ENCODE measurements around the gene ANKS1B.

The ANKS1B gene

GRCh38 chr12:99959549-99960170 lies 25.1 kb downstream of the ANKS1B start:
- DNase-seq (ENCODE audit: low read depth) = no peak

DNA sequence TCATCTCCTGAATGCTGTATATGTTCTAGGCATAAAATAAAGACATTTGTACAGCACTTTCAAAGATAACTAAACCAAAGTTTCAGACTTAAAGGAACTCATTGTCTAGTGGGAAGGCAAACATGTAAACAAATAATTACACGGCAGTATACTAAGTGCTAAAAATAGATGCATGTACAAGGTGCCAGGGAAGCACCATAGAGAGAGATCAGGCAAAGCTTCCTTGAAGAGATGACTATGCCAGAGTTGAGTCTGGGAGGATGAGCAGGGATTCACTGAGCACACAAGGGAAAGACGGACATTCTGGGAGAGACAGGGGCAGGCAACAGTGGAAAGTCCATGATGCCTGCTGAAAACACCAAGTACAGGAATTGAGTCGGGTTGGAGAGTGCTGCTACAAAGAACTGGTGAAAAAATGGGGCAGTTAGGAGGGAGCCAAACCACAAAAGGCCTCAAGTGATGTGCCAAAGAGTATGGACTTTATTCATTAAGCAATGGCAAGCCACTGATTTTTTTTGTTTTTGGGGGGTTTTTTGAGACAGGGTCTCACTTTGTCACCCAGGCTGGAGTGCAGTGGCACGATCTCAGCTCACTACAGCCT lies 26.8 kb downstream of the ANKS1B start:
- DNase-seq (ENCODE audit: low read depth) = no peak

GRCh38 chr12:99954724-99955123 lies 30.0 kb downstream of the ANKS1B start:
- DNase-seq (ENCODE audit: low read depth) = no peak

- DNase-seq (ENCODE audit: low read depth) = no peak
Observed at GRCh38 chr12:99948370-99948769, 36.4 kb downstream of the ANKS1B start.

DNA sequence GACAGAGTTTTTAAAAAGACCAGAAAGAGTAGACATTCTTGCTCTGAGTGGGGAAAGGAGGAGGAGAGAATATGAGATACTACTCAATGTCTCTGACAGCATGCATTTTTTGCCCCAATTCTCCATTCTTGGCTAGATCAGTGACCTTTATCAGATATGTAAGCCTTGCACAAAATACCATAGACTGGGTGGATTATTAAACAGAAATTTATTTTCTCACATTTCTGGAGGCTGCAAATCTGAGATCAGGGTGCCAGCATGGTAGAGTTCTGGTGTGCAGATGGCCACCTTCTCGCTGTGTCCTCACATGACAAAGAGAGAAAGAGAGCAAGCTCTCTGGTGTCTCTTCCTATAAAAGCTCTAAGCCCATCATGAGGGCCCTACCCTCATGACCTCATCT lies 38.6 kb downstream of the ANKS1B start:
- DNase-seq (ENCODE audit: low read depth) = no peak

DNA sequence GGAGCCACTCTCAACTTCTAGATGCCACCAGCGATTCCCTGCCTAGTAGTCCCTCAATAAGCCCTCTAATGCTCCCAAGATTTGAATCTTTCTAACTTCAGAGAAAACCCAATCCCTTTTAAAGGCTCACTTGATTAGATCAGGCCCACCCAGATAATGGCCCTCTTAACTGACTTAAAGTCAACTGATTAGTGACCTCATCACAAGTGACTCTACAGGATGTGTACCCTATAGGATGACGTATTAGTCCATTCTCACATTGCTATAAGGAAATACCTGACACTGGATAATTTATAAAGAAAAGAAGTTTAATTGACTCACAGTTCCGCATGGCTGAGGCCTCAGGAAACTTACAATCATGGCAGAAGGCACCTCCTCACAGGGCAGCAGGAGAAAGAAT lies 49.1 kb downstream of the ANKS1B start:
- no peak for DNase-seq (ENCODE audit: low read depth)

DNA sequence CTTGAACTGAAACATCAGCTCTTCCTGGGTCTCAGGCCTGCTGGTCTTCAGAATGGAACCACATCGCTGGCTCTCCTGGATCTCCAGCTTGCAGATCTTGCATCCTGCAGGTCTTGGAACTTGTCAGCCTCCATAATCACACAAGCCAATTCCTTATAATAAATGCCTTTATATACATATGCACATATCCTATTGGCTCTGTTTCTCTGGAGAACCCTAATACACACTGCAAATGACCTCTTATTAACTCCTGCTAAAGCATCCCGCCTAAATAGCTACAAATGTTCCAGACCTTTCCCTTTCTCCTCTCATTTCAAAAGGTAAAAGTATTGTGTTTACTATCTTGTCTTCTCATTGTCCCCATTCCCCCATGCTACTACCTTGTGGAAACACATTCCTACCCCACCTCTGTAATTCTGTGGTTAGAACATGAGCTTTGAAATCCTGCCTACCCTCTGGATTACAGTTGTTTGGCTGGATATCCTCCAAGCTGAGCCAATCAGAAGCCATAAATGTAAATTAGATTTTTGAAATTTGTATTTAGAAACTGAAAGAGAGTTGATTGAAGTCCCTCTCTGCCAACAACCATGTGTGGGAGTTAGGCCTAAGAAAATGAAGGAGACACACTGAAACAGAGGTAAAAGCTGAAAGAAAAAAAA lies 58.1 kb downstream of the ANKS1B start:
- DNase-seq (ENCODE audit: low read depth) = no peak

- DNase-seq (ENCODE audit: low read depth) = no peak
Observed at GRCh38 chr12:99920353-99920960, 64.3 kb downstream of the ANKS1B start.

DNA sequence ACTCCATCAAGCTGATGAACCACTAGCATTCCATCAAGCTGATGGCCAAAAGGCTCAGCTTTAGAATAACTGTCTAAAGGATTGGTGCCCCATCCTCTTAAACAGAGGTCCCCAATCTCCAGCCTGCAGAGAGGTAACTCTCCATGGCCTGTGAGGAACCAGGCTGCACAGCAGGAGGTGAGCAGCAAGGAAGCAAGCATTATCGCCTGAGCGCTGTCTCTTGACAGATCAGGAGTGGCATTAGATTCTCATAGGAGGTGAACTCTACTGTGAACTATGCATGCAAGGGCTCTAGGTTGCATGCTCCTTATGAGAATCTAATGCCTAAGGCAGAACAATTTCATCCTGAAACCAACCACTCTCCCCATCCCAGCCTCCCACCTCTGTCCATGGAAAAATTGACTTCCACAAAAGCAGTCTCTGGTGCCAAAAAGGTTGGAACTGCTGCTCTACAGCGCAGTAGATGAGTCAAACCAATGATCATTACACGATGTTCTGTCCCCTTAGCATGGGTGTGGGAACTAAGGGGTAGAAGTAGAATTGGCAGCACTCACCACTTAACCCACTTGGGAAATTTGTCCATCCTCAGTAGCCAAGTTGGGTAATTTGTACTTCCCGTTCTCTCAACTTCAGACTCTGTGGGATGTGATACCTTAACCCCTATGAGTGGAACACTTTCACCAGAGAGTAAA lies 66.9 kb downstream of the ANKS1B start:
- DNase-seq (ENCODE audit: low read depth) = no peak

DNA sequence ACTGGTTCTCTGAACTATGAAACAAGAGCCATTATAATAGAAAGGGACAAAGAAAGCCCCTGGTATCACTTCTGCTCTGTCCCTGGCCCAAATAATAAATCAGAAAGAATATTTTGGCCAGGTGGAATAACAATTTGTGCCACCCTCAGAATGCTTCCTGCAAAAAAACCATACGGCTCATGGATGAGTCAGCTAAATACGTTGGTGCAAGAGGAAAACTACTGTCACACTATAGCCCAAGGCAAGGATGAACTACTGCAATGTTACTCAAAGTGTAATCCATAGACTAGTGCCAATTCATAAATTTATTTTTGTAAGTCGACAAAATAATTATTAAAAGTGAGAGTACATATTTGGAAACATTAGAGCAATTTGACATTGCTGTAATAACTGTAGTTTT lies 68.2 kb downstream of the ANKS1B start:
- DNase-seq (ENCODE audit: low read depth) = no peak

- DNase-seq (ENCODE audit: low read depth) = no peak
Observed at GRCh38 chr12:99915251-99916082, 69.3 kb downstream of the ANKS1B start.

DNA sequence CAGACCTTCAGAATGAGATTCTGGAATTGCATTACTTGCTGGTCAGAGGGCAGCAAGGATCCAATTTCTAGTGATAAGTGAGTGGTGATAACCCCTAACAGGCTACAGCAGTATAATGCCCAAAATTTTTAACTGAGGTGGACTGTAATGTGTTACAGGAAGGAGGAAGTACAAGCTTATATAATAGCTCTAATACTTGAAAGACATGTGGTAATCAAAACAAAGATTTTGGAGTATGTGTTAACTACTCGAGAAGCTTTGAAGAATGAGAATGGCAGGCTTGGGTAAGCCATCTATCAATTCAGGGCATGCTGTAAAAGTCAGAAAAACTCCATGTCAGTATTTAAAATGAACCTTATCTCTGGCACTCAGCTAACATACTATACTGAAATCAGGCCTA lies 70.5 kb downstream of the ANKS1B start:
- no peak for DNase-seq (ENCODE audit: low read depth)

- no peak for DNase-seq (ENCODE audit: low read depth)
Observed at GRCh38 chr12:99911967-99912366, 72.8 kb downstream of the ANKS1B start.

DNA sequence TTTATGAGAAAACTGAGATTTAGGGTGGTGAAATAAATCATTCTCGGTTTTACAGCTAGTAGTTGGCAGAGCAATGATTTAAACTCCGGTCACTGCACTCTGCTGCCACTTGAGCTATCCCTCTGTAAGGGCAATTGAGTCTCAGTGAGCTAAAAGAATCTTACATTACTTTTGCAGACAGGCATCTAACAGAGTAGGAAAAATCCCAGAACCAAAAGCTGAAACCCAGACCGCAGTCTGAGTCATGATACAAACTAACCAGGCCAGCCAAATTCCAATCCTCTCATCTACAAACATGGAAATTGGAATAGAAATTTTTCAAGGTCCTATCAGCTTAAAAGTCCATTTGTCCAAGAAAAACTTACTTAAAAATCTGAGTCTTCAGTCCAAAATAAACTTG lies 73.7 kb downstream of the ANKS1B start:
- no peak for DNase-seq (ENCODE audit: low read depth)

DNA sequence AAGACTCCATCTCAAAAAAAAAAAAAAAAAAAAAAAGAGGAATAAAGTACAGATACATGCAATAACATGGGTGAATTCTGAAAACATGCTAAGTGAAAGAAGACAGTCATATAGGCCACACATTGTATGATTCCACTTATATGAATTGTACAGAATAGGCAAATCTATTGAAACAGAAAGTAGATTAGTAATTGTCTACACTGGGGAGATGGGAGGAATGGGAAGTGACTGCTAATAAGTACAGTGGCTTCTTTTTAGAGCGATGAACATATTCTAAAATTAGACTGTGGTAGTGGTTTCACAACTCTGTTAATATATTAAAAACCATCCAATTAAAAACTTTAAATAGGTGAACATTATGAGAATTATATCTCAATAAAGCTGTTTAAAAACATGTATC lies 74.4 kb downstream of the ANKS1B start:
- DNase-seq (ENCODE audit: low read depth) = no peak

DNA sequence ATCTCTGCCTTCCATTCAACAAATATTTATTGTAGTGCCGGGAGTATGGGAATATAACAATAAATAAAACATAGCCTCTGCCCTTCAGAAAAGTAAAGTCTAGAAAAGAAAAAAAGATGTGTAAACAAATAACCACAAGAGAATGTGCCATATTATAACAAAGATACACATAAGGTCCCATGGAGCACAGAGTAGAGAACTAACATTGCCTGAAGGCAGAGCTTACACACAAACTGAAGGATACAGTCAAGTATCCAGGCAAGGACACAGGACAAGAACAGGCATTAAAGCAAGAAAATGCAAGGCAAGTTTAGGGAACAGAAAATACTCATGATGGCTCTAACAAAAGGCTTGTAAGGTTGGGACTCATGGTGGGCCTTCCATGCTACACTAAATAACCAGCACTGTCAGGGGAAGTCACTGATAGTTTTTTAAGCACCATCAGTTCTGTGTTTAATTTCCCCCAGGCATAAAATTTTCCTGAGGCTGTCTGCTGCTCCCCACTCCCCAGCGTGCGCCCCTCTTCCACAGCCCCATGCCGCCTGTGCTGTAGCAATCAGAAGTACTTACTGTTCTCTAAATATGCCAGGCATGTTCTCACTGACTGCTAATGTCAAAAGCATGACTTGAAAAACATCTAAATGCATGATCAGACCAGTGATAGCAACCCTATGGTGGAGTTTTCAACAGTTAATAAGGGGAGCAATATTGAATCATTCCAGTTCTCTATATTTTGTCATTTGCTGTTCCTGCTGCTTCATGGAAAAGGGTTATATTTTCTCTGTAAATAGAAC lies 77.8 kb downstream of the ANKS1B start:
- no peak for DNase-seq (ENCODE audit: low read depth)

DNA sequence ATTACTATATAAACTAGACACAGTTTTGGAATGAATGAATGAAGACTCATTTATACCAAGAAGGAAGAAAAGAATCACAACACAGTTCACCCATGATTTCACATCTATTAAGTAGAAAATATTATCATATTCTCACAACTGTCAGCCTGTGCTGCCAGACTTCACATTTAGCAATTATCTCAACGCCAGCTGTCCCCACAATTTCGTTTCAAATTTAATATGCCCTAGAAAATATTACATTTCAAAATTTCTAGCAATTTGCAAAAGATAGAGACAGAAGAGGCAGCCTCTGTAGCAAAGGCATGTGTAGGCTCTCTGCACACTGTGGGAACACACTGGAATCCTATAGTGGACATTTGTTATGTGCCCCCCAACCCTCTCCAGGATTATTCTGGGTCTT lies 83.6 kb downstream of the ANKS1B start:
- no peak for DNase-seq (ENCODE audit: low read depth)

DNA sequence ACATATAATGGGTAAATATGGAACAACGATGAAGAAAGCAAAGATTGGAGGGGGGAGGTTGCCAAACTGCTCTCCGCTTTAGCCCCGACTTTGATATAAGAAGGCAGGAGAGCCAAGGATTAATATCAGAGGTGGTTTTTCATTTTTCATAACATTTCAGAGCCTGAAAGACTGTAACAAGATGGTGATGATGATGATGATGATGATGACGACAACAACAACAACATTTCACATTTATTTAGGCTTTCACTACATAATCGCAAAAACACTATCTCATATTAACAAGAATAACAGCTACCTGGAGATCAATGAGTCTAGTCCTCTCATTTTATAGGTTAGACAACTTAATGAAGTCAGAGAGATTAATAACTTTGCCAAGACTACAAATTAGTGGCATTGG lies 86.1 kb downstream of the ANKS1B start:
- DNase-seq (ENCODE audit: low read depth) = no peak

DNA sequence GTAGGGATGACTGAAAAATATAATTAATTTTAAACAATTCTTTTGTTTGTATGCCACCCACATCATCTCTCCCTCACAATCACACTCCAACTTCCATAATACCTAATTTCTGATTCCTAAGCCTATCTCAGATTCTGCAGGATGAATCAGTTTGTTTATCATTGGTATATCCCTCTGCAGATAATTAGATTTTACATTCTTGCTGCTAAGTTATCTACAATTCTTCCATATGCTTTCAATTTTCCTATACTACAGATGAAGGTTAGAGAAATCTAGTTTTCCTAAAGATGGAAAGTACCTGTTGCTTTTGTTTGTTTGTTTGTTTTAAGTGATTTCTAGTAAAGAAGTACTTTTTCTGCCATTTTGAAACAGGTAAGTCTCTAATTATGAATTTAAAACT lies 105.3 kb downstream of the ANKS1B start:
- no peak for DNase-seq (ENCODE audit: low read depth)

DNA sequence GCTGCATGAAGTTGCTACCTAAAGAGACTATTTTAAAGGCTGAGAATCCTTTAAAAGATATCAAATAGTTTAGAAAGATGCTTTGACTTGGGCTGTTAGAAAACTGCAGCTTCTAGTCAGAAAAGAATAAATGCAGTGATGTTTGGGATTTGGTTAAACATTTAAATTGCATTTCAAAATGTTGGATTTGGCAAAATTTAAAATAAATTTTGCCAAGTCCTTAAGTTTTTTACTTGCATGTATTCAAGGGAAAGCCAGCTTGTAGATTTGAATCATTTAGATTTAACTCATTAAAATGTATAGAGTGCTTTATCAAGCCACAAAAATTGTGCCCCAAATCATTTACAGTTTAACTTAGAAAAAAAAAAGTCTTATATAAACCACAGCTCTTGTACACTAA lies 109.7 kb downstream of the ANKS1B start:
- no peak for DNase-seq (ENCODE audit: low read depth)

GRCh38 chr12:99870085-99870484 lies 114.7 kb downstream of the ANKS1B start:
- no peak for DNase-seq (ENCODE audit: low read depth)

Data from stimulated activated CD8-positive, alpha-beta memory T cell treated with anti-CD3 and anti-CD28 coated beads, Interleukin-15, amount 100 ng/mL, for 24 hours (primary cell).